Stimulated activated CD8-positive, alpha-beta memory T cell treated with anti-CD3 and anti-CD28 coated beads, Interleukin-15, amount 100 ng/mL, for 48 hours (primary cell): ENCODE measurements around the gene ZNF581.

Experiments used
- DNase-seq, 2 donors: peaks; one replicate each; pipeline ENCODE4 v3.0.0-alpha.2; 2020; ENCODE audit warnings: low read depth in 2 of 2

The ZNF581 gene

DNA sequence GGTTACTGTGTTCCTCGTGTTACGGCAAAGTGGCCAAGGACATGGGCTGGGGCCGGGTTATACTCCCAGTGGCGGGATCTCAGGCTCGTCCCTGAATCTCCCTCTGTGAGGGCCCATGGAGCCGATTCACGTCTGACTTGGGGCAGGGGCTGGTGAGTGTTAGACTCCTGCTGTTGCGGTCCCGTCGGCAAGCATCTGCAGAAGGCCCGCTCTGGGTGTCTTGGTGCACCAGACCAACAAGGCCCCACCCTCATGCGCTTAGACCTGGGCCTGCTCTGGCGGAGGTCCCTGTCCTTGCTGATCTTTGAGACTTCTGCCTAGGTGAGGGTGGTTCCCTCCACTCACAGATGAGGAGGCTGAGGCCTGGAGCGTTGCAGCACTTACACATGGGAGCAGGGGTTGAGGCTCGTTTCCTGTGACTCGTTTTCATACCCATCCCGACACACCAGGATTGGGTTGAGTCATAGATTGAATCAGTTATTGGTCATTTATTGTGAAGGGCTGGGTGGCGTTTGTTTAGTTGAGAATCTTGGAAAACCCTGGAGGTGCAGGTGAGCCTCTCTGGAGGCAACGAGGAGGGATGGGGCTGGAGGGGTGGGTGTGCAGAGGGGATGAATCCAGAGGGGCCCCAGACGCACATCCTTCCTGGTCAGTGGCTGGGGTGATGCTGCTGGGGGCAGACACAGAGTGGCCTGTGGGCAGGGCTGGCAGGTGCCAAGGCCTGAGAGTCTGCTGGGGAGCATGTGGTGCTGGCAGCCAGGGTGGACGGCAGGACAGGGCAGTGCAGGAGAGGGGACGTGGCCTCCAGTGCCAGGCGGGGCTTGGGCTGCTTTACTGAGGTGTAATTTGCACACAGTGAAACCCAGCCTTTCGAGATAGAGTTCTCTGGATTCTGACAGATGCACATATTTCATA, 36.2 kb downstream of the ZNF581 start:
- no peak for DNase-seq

DNA sequence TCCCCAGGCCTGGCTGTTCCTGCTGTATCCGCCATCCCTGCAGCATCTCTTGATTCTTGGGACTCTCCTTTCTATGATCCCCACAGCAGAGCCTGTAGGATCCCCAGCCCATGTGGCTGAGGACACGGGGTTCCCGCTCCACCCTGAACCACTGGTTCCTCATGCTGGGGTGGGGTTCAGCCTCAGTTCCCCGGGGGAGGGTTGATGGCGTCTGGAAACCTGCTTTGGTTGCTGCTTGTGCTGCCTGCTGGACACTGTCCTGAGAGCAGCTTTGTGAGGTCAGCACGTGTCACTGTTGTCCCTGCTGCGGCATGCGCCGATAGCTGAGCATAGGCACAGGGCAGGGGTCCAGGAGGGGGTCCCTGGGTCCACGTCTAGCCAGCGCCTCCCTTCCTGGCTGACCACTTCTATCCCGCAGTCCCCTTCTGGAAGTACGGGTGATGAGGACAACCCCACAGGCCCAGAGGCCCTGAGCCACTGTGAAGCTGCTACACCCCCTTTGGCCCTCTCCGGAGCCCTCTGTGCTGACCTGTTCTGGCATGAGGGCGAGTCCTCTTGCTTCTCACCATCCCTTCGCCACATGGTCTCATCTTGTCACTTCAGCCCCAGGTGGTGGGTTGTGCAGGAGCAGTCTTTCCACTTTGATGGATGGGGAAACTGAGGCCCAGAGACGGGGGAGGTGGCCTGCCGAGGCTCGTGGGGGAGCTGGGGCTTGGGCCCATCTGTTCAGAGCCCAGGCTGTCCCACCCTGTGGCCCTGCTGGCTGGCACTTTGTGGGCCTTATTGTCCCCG, 37.1 kb downstream of the ZNF581 start:
- DNase-seq: no peak

DNA sequence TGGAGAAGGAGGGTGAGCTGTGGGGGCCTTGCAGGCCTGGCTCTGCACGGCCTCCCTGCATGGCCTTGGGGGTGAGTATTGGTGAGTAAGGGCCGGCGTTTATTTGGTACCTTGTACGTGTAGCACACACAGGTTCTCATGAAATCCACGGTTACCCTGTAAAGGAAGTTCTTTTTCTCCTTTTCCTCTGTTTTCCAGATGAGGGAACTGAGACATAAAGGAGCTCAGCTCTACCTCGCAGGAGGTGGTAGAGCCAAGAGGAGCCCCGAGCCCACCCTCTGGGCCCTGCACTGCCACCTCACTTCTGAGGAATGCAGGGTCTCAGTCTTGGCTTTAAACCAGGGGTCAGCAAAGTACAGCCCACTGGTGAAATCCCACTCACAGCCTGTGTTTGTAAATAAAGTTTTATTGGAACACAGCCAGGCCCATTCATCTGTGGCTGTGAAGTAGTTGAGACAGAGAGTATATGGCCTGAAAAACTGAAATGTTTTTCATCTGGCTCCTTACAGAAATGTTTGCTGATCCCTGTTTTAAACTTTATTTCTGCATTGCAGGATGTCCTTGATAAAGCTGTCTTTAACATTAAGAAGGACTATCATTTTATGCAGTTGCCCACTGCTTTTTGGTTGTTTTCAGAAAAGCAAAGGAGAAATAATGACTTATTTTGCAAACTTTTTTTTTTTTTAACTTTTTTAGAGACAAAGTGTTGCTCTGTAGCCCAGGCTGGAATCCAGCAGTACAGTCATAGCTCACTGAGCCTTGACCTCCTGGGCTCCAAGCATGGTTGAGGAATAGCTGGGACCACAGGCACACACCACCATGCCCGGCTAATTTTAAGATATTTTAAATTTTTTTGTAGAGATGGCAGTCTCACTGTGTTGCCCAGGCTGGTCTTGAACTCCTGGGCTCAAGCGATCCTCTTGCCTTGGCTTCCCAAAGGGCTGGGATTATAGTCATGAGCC, 38.0 kb downstream of the ZNF581 start:
- no peak for DNase-seq

DNA sequence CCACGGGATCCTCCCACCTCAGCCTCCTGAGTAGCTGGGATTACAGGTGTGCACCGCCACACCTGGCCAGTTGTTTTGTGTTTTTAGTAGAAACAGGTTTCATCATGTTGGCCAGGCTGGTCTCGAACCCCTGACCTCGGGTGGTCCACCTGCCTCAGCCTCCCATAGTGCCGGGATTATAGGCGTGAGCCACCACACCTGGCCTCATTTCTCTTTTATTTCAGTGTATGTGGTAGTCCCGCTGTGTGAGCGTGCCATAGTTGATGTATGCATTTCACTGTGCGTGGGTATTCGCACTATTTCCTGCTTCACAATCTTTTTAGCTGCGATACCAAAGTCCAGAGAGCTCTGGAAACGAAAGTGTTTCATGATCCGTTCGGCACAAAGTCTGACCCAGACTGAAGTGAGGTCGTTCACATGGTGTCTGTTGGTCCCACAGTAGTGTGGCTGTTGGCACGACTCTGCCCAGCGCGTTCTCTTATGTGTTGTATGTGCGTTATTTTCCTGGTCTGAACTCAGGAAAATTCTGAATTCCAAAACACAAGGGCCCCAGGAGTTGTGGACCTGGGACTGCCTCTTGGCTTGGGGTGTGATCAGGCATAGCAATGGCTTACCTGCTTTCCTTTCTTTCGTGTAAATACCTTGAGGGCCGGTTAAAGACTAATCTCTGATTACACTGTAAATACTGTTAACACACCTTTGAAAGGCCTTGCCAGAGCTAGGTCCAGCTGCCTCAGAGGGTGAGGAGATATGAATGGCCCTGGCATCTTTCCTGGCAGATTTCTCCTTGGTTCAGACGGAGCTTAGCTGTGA, 40.2 kb downstream of the ZNF581 start:
- no peak for DNase-seq

DNA sequence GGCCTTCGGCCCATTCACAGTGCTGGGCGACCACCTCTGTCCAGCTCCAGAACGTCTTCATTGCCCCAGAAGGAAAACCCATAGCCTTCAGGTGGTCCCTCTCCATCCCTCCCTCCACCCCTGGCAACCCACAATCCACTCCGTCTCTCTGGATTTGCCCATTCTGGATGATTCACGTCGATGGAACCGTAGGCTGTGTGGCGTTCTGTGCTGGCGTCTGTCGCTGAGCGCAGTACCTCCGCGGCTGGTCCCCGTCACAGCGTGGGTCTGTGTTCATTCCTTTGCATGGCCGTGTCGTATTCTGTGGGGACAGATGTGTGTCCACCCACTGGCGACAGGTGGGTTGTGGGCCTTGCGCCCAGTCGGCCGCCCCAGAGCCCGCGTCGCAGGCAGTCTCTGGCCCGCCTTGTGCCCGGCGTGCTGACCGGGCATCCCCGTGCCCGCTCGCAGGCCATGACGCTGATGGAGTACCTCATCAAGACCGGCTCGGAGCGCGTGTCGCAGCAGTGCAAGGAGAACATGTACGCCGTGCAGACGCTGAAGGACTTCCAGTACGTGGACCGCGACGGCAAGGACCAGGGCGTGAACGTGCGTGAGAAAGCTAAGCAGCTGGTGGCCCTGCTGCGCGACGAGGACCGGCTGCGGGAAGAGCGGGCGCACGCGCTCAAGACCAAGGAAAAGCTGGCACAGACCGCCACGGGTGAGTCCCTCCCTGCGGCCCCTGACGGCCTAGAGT, 41.7 kb downstream of the ZNF581 start:
- no peak for DNase-seq

DNA sequence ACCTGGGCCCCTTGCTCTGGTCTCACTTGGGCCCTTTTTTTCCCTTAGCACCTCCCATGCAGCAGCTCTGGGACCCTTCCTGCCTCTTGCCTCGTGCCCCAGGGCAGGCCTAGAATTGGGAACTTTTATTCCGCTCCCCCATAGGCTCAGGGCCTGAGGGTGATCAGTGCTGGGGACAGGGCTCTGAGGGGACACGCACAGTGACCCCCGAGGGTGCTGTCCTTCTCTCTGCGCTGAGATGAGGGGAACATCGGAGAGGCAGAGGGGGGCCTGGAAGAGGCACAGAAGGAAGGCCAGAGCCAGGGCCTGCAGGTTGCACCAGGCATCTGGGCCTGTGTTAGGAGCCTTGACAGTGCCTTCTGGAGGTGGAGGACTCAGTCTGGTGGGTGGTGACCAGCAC, 42.3 kb downstream of the ZNF581 start:
- DNase-seq: no peak

DNA sequence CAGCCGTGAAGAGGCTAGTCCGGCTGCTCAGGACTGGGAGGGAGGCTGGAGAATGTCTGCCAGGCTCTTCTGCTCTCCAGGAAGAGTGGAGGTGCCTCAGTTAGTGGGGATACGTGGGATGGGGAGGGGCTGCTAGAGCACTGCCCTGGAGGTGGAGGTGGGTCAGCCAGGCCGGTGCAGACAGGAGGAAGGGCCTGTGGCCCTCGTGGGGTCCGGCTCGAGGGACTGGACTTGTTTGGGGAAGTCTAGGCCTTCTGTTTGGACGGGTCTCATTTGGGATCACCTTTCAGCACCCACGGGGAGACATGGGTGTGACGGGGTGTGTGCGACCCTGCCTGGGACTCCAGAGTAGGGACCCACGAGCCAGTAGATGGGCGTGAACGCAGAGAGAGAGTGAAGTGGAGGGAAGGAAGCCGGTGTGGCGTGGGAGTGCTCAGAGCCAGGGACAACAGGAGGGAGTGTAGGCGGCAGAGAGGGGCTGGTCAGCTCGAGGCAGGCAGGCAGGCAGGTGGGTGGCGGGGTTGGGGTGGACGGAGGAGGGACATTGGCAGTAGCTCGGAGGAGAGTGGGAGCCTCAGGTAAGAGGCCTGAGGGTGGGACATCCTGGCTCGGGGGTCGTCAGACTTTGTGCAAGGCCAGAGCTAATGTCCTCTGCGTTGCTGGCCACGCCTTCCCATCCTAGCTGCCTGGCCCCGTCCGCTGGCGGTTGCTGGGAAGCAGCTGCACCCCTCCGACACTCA, 43.0 kb downstream of the ZNF581 start:
- no peak for DNase-seq

DNA sequence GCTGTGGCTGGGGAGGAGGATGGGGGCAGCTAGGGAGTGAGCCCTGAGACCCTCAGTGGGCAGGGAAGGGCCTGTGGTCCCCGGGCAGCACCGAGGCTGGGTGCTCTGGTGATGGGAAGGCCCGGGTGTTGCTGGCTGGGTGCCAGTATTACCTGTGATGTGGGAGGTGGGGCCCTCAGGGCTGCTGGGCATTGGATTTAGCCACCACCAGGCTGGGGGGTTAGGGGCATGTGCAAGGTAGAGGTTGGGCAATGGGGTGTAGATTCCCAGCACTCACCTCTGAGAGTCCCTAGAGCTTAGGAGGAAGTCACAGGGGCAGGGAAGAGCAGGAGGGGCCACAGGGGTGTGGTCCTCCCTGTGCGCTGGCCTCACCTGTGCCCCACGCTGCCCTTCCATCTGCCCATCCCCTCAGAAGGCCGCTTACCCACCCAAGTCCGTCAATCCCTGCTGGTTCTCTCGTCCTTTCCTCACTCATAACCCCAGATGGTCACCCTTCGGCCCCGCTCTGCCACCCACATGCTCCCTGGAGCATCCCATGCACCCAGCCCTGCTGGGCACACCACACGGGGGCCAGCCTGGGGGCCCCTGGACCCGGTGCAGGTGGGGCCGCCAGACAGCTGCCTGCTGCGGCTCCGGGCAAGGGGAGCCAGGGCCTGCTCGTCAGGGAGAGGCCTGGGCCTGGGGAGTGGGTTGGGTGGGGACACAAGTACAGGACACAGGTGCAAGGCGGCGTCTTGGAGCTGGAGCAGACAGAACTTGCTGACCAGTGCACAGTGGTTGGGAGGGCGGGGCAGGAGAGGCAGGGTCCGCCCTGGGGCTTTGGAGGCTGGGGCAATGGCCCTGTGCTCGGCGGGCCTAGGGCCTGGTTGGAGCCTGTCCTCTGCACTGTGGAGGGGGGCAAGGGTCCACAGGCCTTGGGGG, 44.1 kb downstream of the ZNF581 start:
- DNase-seq: no peak

DNA sequence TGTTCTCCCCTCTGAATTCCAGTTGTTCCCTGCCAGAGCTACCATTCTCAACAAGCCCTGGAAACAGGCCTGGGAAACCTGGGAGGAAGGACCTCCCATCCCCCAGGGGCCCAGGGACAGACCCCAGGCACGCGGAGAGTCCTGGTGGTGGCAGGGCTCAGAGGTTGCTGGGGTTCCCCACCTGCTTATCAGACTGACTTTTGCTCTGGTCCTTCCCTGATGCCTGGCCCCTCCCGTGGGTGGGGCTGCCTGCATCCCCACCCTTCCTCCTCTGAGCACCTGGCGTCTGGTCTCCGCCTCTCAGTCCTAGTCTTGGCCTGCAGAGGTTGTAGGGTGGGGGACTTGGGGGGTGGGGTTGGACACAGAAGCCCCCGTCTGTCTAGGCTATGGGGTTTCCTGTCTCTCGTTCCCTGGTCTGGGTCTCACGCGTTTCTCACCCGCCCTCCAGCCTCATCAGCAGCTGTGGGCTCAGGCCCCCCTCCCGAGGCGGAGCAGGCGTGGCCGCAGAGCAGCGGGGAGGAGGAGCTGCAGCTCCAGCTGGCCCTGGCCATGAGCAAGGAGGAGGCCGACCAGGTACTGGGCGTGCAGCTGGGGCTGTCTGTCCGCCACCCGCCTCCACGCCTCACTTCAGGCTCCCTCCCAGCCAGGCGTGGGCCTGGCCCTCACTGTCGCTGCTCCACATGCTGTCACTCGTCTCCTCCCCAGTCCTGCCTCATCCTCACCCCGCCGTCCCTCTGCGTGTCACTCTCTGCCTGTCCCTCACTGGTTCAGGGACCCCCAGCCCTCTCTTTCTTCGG, 45.2 kb downstream of the ZNF581 start:
- no peak for DNase-seq

DNA sequence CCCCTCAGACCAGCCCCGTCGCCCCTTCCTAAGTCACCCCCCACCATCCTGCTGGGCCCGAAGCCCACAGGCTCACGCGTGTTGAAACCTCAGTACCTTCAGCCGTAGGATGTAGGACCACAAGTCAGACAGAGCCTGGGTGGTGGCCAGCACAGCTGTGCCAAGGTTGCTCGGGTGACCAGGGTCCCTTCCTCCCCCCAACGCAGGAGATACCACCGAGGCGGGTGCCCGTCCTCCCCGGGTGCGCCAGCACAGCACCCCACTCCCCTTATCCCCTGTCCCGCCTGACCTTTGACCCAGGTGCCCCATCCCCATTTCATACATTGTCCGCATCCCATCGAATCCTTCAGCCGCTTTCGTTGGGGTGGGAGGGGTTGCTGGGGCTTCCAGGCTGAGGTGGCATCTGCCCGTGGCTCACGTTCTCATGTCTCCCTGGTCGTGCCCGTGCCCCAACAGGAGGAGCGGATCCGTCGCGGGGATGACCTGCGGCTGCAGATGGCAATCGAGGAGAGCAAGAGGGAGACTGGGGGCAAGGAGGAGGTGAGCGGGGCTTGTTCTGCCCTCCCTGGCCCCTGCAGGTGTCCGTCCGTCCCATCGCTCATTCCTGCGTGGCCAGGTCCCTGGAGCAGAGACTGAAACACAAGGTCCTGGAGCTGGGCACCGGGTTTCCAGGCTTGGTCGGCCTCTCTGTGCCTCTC, 46.1 kb downstream of the ZNF581 start:
- no peak for DNase-seq

DNA sequence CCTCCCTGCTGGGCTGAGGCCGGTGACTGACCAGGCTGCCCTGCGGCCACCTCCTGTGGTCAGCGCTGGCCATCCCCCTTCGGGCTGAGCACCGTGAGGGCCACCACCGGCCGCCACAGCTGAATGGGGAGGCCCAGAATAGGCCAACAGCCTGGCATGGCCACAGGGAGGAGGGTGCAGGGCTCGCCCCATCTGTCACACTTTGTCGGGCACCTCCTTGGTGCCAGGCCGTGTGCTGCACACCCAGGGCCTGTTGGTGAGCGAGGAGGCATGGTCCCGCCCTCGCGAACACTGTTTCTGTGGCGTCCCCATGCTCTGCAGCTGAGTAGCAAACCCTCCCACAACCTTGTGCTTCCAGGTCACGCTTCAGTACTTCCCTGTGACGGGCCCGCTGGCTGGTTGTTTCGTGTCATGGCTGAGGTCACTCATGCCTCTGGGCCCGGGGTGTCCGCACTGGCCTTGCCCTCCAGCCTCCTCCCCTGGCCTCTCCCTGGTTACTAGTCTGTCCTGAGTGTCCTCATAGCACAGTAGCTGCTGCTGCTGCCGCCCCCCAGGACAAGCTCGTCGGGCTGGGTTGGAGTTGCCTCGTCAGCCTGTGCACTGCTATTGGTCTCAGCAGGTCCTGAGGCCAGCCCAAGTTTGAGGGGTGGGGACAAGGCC, 46.8 kb downstream of the ZNF581 start:
- DNase-seq: no peak

DNA sequence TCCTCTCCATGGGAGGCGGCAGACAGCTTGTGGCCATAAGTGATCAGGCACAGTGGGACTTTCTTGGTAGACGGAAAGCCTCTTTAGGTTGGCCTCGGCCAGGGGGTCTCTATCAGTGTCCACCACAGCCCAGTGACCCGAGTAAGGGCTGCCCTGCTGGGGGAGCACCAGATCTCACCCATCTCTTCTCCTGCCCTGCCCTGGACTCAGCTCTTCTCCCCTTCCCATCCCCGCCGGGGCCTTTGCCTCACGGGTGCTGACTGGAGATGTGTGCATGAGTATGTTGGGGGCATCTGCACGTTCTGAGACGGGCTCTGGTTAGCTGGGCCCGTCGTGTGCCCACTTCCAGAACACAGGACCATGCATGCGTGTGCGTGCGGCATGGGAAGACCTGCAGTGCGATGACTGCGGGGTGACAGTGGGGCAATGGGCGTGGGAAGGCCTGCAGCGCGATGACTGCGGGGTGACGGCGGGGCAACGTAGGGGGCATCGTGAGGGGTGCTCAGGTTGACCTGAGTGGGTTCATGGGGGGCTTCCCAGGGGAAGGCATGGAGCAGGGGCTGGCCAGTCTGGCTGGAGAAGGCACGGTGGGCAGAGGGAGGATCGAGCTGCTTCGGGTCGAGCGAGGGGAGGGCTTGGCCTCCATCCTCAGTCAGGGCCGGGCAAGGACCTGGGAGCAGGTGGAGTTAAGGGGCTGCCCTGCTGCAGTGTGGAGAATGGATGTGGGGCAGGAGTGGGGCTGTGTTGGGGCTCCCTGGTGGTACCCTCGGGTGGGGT, 47.5 kb downstream of the ZNF581 start:
- DNase-seq: no peak

DNA sequence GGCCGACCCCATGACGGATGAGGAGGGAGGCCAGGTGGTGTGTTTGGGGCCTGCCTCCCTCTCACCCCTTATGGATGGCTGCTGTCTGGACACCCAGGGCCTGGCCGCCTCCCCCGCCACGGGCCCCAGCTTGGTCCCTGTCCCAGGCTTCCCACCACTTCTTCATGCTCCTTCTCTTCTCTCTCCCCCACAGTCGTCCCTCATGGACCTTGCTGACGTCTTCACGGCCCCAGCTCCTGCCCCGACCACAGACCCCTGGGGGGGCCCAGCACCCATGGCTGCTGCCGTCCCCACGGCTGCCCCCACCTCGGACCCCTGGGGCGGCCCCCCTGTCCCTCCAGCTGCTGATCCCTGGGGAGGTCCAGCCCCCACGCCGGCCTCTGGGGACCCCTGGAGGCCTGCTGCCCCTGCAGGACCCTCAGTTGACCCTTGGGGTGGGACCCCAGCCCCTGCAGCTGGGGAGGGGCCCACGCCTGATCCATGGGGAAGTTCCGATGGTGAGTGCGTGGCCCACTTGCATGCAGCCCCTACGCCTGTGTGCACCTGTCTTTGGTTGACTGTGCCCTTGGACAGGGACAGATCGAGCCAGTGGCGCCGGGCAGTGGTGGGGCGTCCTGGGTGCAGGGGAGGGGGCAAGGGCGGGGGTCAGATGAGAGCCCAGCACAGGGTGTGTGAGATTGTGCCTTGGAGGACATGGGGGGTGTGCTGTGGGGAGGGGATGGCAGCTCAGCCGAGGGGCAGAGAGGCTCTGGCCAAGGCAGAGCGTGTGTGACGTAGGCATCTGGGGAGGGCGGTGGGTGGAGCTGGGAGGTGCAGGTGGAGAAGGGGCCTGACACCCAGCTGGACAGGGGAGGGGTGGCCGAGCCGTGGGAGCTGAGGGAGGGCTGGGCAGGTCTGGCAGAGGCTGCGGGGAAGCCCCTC, 48.4 kb downstream of the ZNF581 start:
- no peak for DNase-seq

DNA sequence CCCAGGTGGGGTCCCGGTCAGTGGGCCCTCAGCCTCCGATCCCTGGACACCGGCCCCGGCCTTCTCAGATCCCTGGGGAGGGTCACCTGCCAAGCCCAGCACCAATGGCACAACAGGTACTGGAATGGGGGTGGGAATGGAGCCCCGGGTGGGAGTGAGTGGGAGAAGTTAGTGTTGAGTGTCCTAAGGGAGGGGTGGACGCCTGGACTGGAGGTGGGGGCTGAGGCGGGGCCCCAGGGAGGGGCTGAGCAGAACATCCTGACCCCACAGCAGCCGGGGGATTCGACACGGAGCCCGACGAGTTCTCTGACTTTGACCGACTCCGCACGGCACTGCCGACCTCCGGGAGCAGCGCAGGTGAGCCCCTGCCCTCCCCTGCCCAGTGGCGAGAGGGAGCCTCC, 49.2 kb downstream of the ZNF581 start:
- no peak for DNase-seq
